IMR-90 (cell line): Measurements from ENCODE around the gene SELENOO. TPM values are rescaled to one million over a fixed set of nuclear protein-coding genes. Genes with fewer than 3 reads are reported as not detected.

ENCODE experiments used
- ATAC-seq: fragments of 200-7000 bp; cut with Tn5 transposase; 2 replicates; pipeline ENCODE4 v1.9.1; 2020; ENCODE audit warnings: low read depth, mild to moderate bottlenecking, moderate library complexity
- BruUV-seq: library from RNA; stranded (reverse); fragments of 400-500 nt; replicated peaks from 2 replicates; lab custom pipeline; 2021; lab: Mats Ljungman, UMichigan
- CTCF ChIA-PET: fragments of 300-600 bp; formaldehyde crosslinking; extraction: SDS; loops from one replicate; lab custom pipeline; 2021; ENCODE audit warnings: antibody characterized with exemption; lab: Yijun Ruan, JAX
- POLR2A ChIA-PET: fragments of 300-600 bp; sonication (Branson Sonifier 250); formaldehyde crosslinking; loops from one replicate; lab custom pipeline; 2022; ENCODE audit warnings: antibody characterized with exemption; ENCODE audit not compliant: unreplicated experiment; lab: Charles Lee
- DNase-seq: peaks from one replicate; pipeline ENCODE4 v3.0.0; 2013
- H2AFZ ChIP-seq: replicated peaks from 2 replicates; pipeline ENCODE3; 2013; ENCODE audit warnings: low read length, mild to moderate bottlenecking; ENCODE audit not compliant: poor library complexity
- H2AK5ac ChIP-seq: 2 replicates; pipeline ENCODE4 v1.6.1; 2013; ENCODE audit warnings: low read depth, low read length, inconsistent platforms
- H2AK9ac ChIP-seq: replicated peaks from 2 replicates; pipeline ENCODE3; 2013; ENCODE audit warnings: mild to moderate bottlenecking, low read depth, low read length, moderate library complexity; ENCODE audit not compliant: poor library complexity
- H2BK120ac ChIP-seq: 2 replicates; pipeline ENCODE4 v1.6.1; 2013; ENCODE audit warnings: low read depth, low read length, inconsistent platforms
- H2BK15ac ChIP-seq: 3 replicates; pipeline ENCODE4 v1.6.1; 2013; ENCODE audit warnings: low read depth, low read length, inconsistent platforms
- H2BK20ac ChIP-seq: 2 replicates; pipeline ENCODE4 v1.6.1; 2013; ENCODE audit warnings: low read depth, mild to moderate bottlenecking, inconsistent platforms, low read length, moderate library complexity
- H2BK5ac ChIP-seq: 2 replicates; pipeline ENCODE4 v1.6.1; 2013; ENCODE audit warnings: mild to moderate bottlenecking, low read depth, low read length, inconsistent platforms; ENCODE audit not compliant: poor library complexity, severe bottlenecking
- H3K14ac ChIP-seq: replicated peaks from 2 replicates; pipeline ENCODE4 v1.6.1; 2013; ENCODE audit warnings: low read depth, low read length, inconsistent platforms
- H3K18ac ChIP-seq: 2 replicates; pipeline ENCODE4 v1.6.1; 2013; ENCODE audit warnings: low read depth, low read length, control low read depth
- H3K23ac ChIP-seq: 2 replicates; pipeline ENCODE4 v1.6.1; 2013; ENCODE audit warnings: low read depth, low read length, inconsistent platforms
- H3K27ac ChIP-seq: 2 replicates; pipeline ENCODE4 v1.5.1; 2013; ENCODE audit warnings: mild to moderate bottlenecking, control low read depth, low read length; ENCODE audit not compliant: insufficient read depth
- H3K27me3 ChIP-seq: 2 replicates; pipeline ENCODE4 v1.6.1; 2013; ENCODE audit warnings: low read length; ENCODE audit not compliant: control insufficient read depth, insufficient read depth
- H3K36me3 ChIP-seq: 2 replicates; pipeline ENCODE4 v1.6.1; 2013; ENCODE audit warnings: low read length, mixed read lengths; ENCODE audit not compliant: control insufficient read depth, insufficient read depth
- H3K4ac ChIP-seq: 2 replicates; pipeline ENCODE4 v1.6.1; 2013; ENCODE audit warnings: low read depth, low read length, inconsistent platforms
- H3K4me1 ChIP-seq: 2 replicates; pipeline ENCODE4 v1.6.1; 2013; ENCODE audit warnings: low read length, mixed read lengths; ENCODE audit not compliant: control insufficient read depth, insufficient read depth
- H3K4me2 ChIP-seq: 2 replicates; pipeline ENCODE4 v1.6.1; 2013; ENCODE audit warnings: low read depth, mild to moderate bottlenecking, control low read depth, low read length, moderate library complexity
- H3K4me3 ChIP-seq: 2 replicates; pipeline ENCODE4 v1.5.1; 2013; ENCODE audit warnings: low read depth, mild to moderate bottlenecking, control low read depth, low read length, moderate library complexity; ENCODE audit not compliant: insufficient read depth
- H3K56ac ChIP-seq: 2 replicates; pipeline ENCODE4 v1.6.1; 2013; ENCODE audit warnings: low read length, inconsistent platforms; ENCODE audit not compliant: insufficient read depth; ENCODE audit errors: extremely low read depth
- H3K79me1 ChIP-seq, 2 experiments: 2 replicates each; pipeline ENCODE4 v1.6.1; 2013; ENCODE audit warnings: low read length in 2 of 2, inconsistent platforms in 1 of 2, low read depth in 1 of 2
- H3K9ac ChIP-seq: 2 replicates; pipeline ENCODE4 v1.6.1; 2013; ENCODE audit warnings: low read depth, low read length, control low read depth
- H3K9me1 ChIP-seq: 2 replicates; pipeline ENCODE4 v1.6.1; 2013; ENCODE audit warnings: low read length, inconsistent platforms; ENCODE audit not compliant: insufficient read depth
- H3K9me3 ChIP-seq: 2 replicates; pipeline ENCODE4 v1.6.1; 2013; ENCODE audit warnings: low read length; ENCODE audit not compliant: control insufficient read depth, insufficient read depth
- H4K20me1 ChIP-seq: 2 replicates; pipeline ENCODE4 v1.6.1; 2013; ENCODE audit warnings: low read length, inconsistent platforms; ENCODE audit not compliant: insufficient read depth
- H4K5ac ChIP-seq: 2 replicates; pipeline ENCODE4 v1.6.1; 2013; ENCODE audit warnings: mild to moderate bottlenecking, low read depth, low read length, control low read depth
- H4K8ac ChIP-seq, 2 experiments: 2 replicates each; pipeline ENCODE4 v1.6.1; 2013; ENCODE audit warnings: low read depth in 2 of 2, low read length in 2 of 2, control low read depth in 1 of 2, inconsistent platforms in 1 of 2
- H4K91ac ChIP-seq: 2 replicates; pipeline ENCODE4 v1.6.1; 2013; ENCODE audit warnings: low read depth, low read length, inconsistent platforms; ENCODE audit not compliant: insufficient read depth
- BHLHE40 ChIP-seq: fragments of 150-350 bp; IDR thresholded peaks from 2 replicates; pipeline ENCODE4 v1.6.1; 2016; ENCODE audit warnings: mild to moderate bottlenecking, low read depth, low read length
- CEBPB ChIP-seq: IDR thresholded peaks from 2 replicates; pipeline ENCODE4 v1.6.1; 2012; ENCODE audit warnings: low read depth, low read length, improper control_type of control experiment
- CHD1 ChIP-seq: IDR thresholded peaks from 2 replicates; pipeline ENCODE4 v1.6.1; 2012; ENCODE audit warnings: low read depth, low read length, improper control_type of control experiment
- CTCF ChIP-seq: conservative IDR thresholded peaks from 2 replicates; pipeline ENCODE4 v1.5.1; 2012; ENCODE audit warnings: mild to moderate bottlenecking, low read depth, low read length, improper control_type of control experiment
- ELK1 ChIP-seq: fragments of 150-350 bp; IDR thresholded peaks from 2 replicates; pipeline ENCODE4 v1.6.1; 2016; ENCODE audit warnings: low read depth, mild to moderate bottlenecking, low read length, moderate library complexity, borderline replicate concordance
- FOS ChIP-seq: fragments of 150-350 bp; IDR thresholded peaks from 2 replicates; pipeline ENCODE4 v1.6.1; 2016; ENCODE audit warnings: low read depth, low read length
- MAFK ChIP-seq: IDR thresholded peaks from 2 replicates; pipeline ENCODE4 v1.6.1; 2012; ENCODE audit warnings: low read depth, low read length, improper control_type of control experiment
- MAZ ChIP-seq: IDR thresholded peaks from 2 replicates; pipeline ENCODE4 v1.6.1; 2012; ENCODE audit warnings: low read depth, mild to moderate bottlenecking, low read length, improper control_type of control experiment, moderate library complexity, borderline replicate concordance
- MXI1 ChIP-seq: IDR thresholded peaks from 2 replicates; pipeline ENCODE4 v1.6.1; 2012; ENCODE audit warnings: low read depth, mild to moderate bottlenecking, low read length, moderate library complexity, borderline replicate concordance
- POLR2A ChIP-seq: IDR thresholded peaks from 2 replicates; pipeline ENCODE4 v1.6.1; 2012; ENCODE audit warnings: mild to moderate bottlenecking, low read depth, low read length
- RAD21 ChIP-seq: IDR thresholded peaks from 2 replicates; pipeline ENCODE4 v1.6.1; 2012; ENCODE audit warnings: low read length, improper control_type of control experiment
- RFX5 ChIP-seq: IDR thresholded peaks from 2 replicates; pipeline ENCODE4 v1.8.0; 2012; ENCODE audit warnings: low read depth, mild to moderate bottlenecking, low read length, moderate library complexity
- USF2 ChIP-seq: fragments of 150-350 bp; IDR thresholded peaks from 2 replicates; pipeline ENCODE4 v1.6.1; 2017; ENCODE audit warnings: mild to moderate bottlenecking, antibody characterized with exemption, low read length, low read depth
- WGBS, 2 experiments: methylation state at CpG; one replicate each; pipeline versions ENCODE4 v1.1.5 to v1.1.7; 2013; ENCODE audit warnings: missing lambda C conversion rate in 2 of 2; ENCODE audit not compliant: insufficient read length in 1 of 2; ENCODE audit errors: extremely low coverage in 2 of 2; 5-methylcytosine and 5-hydroxymethylcytosine counted together
- dilution Hi-C: fragments of 300-500 bp; cut with HindIII; formaldehyde crosslinking; loops from one replicate; pipeline ENCODE4 v1.14.3; 2018; ENCODE audit warnings: low sequenced_read_pairs; ENCODE audit not compliant: unreplicated experiment
- in situ Hi-C: fragments of 300-500 bp; cut with MboI; formaldehyde crosslinking; loops from 3 replicates; pipeline ENCODE4 v1.14.3; 2019; ENCODE audit warnings: low sequenced_read_pairs, inconsistent platforms, mixed read lengths
- intact Hi-C: fragments of 100-400 bp; cut with micrococcal nuclease; formaldehyde crosslinking; loops from 2 replicates; pipeline ENCODE4 v1.10.0; 2022
- polyA plus RNA-seq, 3 experiments: library from polyadenylated mRNA; depleted of rRNA; stranded (reverse); fragments of >200 nt; gene quantifications; 2 replicates each; pipeline ENCODE4 v1.2.3, GENCODE V29; 2012; ENCODE audit warnings: low replicate concordance in 1 of 3
- total RNA-seq: library from RNA; depleted of rRNA; stranded (reverse); fragments of >200 nt; gene quantifications from 2 replicates; pipeline ENCODE4 v1.2.3, GENCODE V29; 2012

The SELENOO gene
- total and polyA plus RNA-seq, 2 of the 4 experiments (the other 2 are of a cell fraction): 10.4 to 21.4 TPM

GRCh38 chr22:50244420-50245213, 43.8 kb downstream of the SELENOO start, which contains the start of gene TUBGCP6:
TSS of gene TUBGCP6 (minus strand) at chr22:50245023. CDS start at chr22:50244459, 564 bp downstream.
- H2AFZ ChIP-seq: peak within 1 kb of the TSS; percentile 96
- dilution Hi-C loops (no loop called here), in situ Hi-C loops (no loop called here), intact Hi-C loops (no loop called here)
- H4K5ac ChIP-seq: peak within 1 kb of the TSS; percentile 97
- peaks cover 18 to 60% of the 10 kb centered on the region in 2 experiments for H3K79me1 ChIP-seq
- H3K14ac ChIP-seq: peak within 1 kb of the TSS; percentile 92
- no peaks in the 10 kb centered on the region for H3K27me3 ChIP-seq
- ChIA-PET CTCF (interaction anchor here (0.7 to 1.0 kb wide), 2 partner anchors 97 to 376 kb away, joined by 3 to 10 read pairs; no protein-coding TSS in a partner anchor), POLR2A (interaction anchor here (0.6 kb wide), 1 partner anchor 248 kb away, joined by 6 read pairs; no protein-coding TSS in a partner anchor)
- peak within 1 kb of the TSS; percentile 86 for H2AK5ac ChIP-seq
- peak within 1 kb of the TSS; percentile 98 for H2AK9ac ChIP-seq
- peak within 1 kb of the TSS; percentile 83 for H3K56ac ChIP-seq
- H2BK20ac ChIP-seq: no peak within 1 kb of the TSS
- H4K8ac ChIP-seq: peak within 1 kb of the TSS; percentile 99
- peak within 1 kb of the TSS; percentile 50 for H3K23ac ChIP-seq
- H2BK15ac ChIP-seq: no peak within 1 kb of the TSS
- H3K4me3 ChIP-seq: peak within 1 kb of the TSS; percentile 96
- peak within 1 kb of the TSS; percentile 98 for H3K9ac ChIP-seq
- H4K20me1 ChIP-seq: peaks cover 37% of the 10 kb centered on the region
- TF ChIP-seq CTCF (no peak), BHLHE40 (peak; percentile 58), RFX5 (no peak), MAFK (no peak), POLR2A (peak; percentile 58), MAZ (peak; percentile 40; the same call in 1 of the 2 replicates), USF2 (peak; percentile 50; the same call in 1 of the 2 replicates), CHD1 (no peak), FOS (no peak; the same call in 1 of the 2 replicates), CEBPB (no peak), MXI1 (peak; percentile 87), ELK1 (0 out of 2 replicates have a peak, but pooled peaks have one; percentile 11), RAD21 (no peak)
- peak within 1 kb of the TSS; percentile 93 for H3K4ac ChIP-seq
- peak within 1 kb of the TSS; percentile 38; the same call in 1 of the 2 replicates for H3K18ac ChIP-seq
- peak within 1 kb of the TSS; percentile 98 for H3K4me2 ChIP-seq
- 1% methylated on average over 68 of the region's 76 CpGs; no CpG with 5 or more reads in 1 of the 2 experiments for WGBS, 2 experiments
- H2BK5ac ChIP-seq: peak within 1 kb of the TSS; percentile 92
- H3K36me3 ChIP-seq: peaks cover 28% of the 10 kb centered on the region
- peak; percentile 81 for ATAC-seq
- peak within 1 kb of the TSS; percentile 96 for H4K91ac ChIP-seq
- TSS peak; percentile 63 for BruUV-seq
- peak; percentile 91 for DNase-seq
- 0 out of 2 replicates have a peak, but pooled peaks cover 3% of the 10 kb centered on the region for H3K9me1 ChIP-seq
- no peak within 1 kb of the TSS for H2BK120ac ChIP-seq
- H3K9me3 ChIP-seq: no peaks in the 10 kb centered on the region
- H3K27ac ChIP-seq: peak within 1 kb of the TSS; percentile 98
- H3K4me1 ChIP-seq: peaks cover 9% of the 10 kb centered on the region
